ENCODE measurements around the gene ERC2.
"Not testable (repeated sequence)": the region's sequence is repeated elsewhere in the genome, so short reads cannot be mapped to it uniquely, and the experiment has no call there.

Gene ERC2

GRCh38 chr3:55525436-55525835 lies 942.8 kb downstream of the ERC2 start:
- no peak for DNase-seq (ENCODE audit: low read depth in 2 of 2)

GRCh38 chr3:55524565-55525244 lies 943.6 kb downstream of the ERC2 start:
- DNase-seq (ENCODE audit: low read depth in 2 of 2) = no peak

GRCh38 chr3:55523471-55523870 lies 944.8 kb downstream of the ERC2 start:
- DNase-seq (ENCODE audit: low read depth in 2 of 2) = no peak

- DNase-seq (ENCODE audit: low read depth in 2 of 2) = no peak
Measured at GRCh38 chr3:55521738-55522421, 946.4 kb downstream of the ERC2 start.

GRCh38 chr3:55521064-55521737 lies 947.1 kb downstream of the ERC2 start:
- no peak for DNase-seq (ENCODE audit: low read depth in 2 of 2)

GRCh38 chr3:55519019-55519418 lies 949.2 kb downstream of the ERC2 start:
- DNase-seq (ENCODE audit: low read depth in 2 of 2) = no peak

GRCh38 chr3:55518451-55518850 lies 949.8 kb downstream of the ERC2 start:
- DNase-seq (ENCODE audit: low read depth in 2 of 2) = no peak

GRCh38 chr3:55516392-55517030 lies 951.8 kb downstream of the ERC2 start:
- DNase-seq (ENCODE audit: low read depth in 2 of 2) = no peak

- DNase-seq (ENCODE audit: low read depth in 2 of 2) = no peak
Measured at GRCh38 chr3:55515550-55516246, 952.6 kb downstream of the ERC2 start.

GRCh38 chr3:55514962-55515361 lies 953.3 kb downstream of the ERC2 start:
- DNase-seq (ENCODE audit: low read depth in 2 of 2) = no peak

GRCh38 chr3:55512571-55513343 lies 955.5 kb downstream of the ERC2 start:
- DNase-seq (ENCODE audit: low read depth in 2 of 2) = no peak

- no peak for DNase-seq (ENCODE audit: low read depth in 2 of 2)
Measured at GRCh38 chr3:55511895-55512570, 956.2 kb downstream of the ERC2 start.

- DNase-seq (ENCODE audit: low read depth in 2 of 2) = no peak
Measured at GRCh38 chr3:55508335-55508734, 959.9 kb downstream of the ERC2 start.

- DNase-seq (ENCODE audit: low read depth in 2 of 2) = no peak
Measured at GRCh38 chr3:55507808-55508207, 960.5 kb downstream of the ERC2 start.

GRCh38 chr3:55505776-55506175 lies 962.5 kb downstream of the ERC2 start:
- DNase-seq (ENCODE audit: low read depth in 2 of 2) = no peak

- not testable (repeated sequence) for DNase-seq (ENCODE audit: low read depth in 2 of 2)
Measured at GRCh38 chr3:55505102-55505501, 963.2 kb downstream of the ERC2 start.

GRCh38 chr3:55501905-55502304 lies 966.4 kb downstream of the ERC2 start:
- no peak for DNase-seq (ENCODE audit: low read depth in 2 of 2)

GRCh38 chr3:55500555-55501330 lies 967.5 kb downstream of the ERC2 start:
- no peak for DNase-seq (ENCODE audit: low read depth in 2 of 2)

GRCh38 chr3:55498520-55498919 lies 969.7 kb downstream of the ERC2 start:
- no peak for DNase-seq (ENCODE audit: low read depth in 2 of 2)

- no peak for DNase-seq (ENCODE audit: low read depth in 2 of 2)
Measured at GRCh38 chr3:55497250-55497649, 971.0 kb downstream of the ERC2 start.

All from stimulated activated CD8-positive, alpha-beta memory T cell treated with anti-CD3 and anti-CD28 coated beads, Interleukin-15, amount 100 ng/mL, for 48 hours (primary cell).